ENCODE data around the gene SGMS1.

The SGMS1 gene

GRCh38 chr10:50438049-50438936 is 185.5 kb downstream of the SGMS1 start:
- DNase-seq (ENCODE audit: low read depth): no peak
- H3K4me3 ChIP-seq (ENCODE audit: low read length): no peak overlapping the region
- TF ChIP-seq CTCF (conservative IDR thresholded peaks at IDR 0.05; ENCODE audit: low read length): no peak

GRCh38 chr10:50437248-50437647 is 186.5 kb downstream of the SGMS1 start:
- H3K4me3 ChIP-seq (ENCODE audit: low read length): no peak overlapping the region
- DNase-seq (ENCODE audit: low read depth): no peak
- TF ChIP-seq CTCF (conservative IDR thresholded peaks at IDR 0.05; ENCODE audit: low read length): no peak

- DNase-seq (ENCODE audit: low read depth): no peak
- no peak for TF ChIP-seq CTCF (conservative IDR thresholded peaks at IDR 0.05; ENCODE audit: low read length)
- no peak overlapping the region for H3K4me3 ChIP-seq (ENCODE audit: low read length)
Observed at GRCh38 chr10:50436805-50437204, 187.0 kb downstream of the SGMS1 start.

- no peak for DNase-seq (ENCODE audit: low read depth)
- H3K4me3 ChIP-seq (ENCODE audit: low read length): no peak overlapping the region
- TF ChIP-seq CTCF (conservative IDR thresholded peaks at IDR 0.05; ENCODE audit: low read length): no peak
Observed at GRCh38 chr10:50432211-50433009, 191.3 kb downstream of the SGMS1 start.

GRCh38 chr10:50431791-50432190 is 192.0 kb downstream of the SGMS1 start:
- peak overlapping the region; percentile 21 for H3K4me3 ChIP-seq (ENCODE audit: low read length)
- peak; percentile 87 for DNase-seq (ENCODE audit: low read depth)
- no peak for TF ChIP-seq CTCF (conservative IDR thresholded peaks at IDR 0.05; ENCODE audit: low read length)

GRCh38 chr10:50431133-50431532 is 192.6 kb downstream of the SGMS1 start:
- TF ChIP-seq CTCF (conservative IDR thresholded peaks at IDR 0.05; ENCODE audit: low read length): no peak
- peak; percentile 78 for DNase-seq (ENCODE audit: low read depth)
- 0 out of 2 replicates have a peak overlapping the region, but pooled peaks have one; percentile 21 for H3K4me3 ChIP-seq (ENCODE audit: low read length)
